ENCODE results near the gene MBD5.

- TF ChIP-seq CTCF (IDR thresholded peaks at IDR 0.05; ENCODE audit: low read depth, low read length, missing input control) (no peak), FOXA1 (IDR thresholded peaks at IDR 0.05) (no peak), MAX (IDR thresholded peaks at IDR 0.05) (no peak), REST (IDR thresholded peaks at IDR 0.05) (no peak), ZBTB33 (IDR thresholded peaks at IDR 0.05) (no peak), HNF4A (conservative IDR thresholded peaks at IDR 0.05) (no peak), SP1 (IDR thresholded peaks at IDR 0.05) (no peak), YY1 (IDR thresholded peaks at IDR 0.05) (no peak)
These were observed 85.4 kb downstream of the MBD5 start for GRCh38 chr2:148106331-148106730.

Data from liver (tissue), 3 donors.